ENCODE data around the gene ARMC7. TPM values are rescaled to one million over a fixed set of nuclear protein-coding genes. Genes with fewer than 3 reads are reported as not detected.

The ARMC7 gene
- polyA plus RNA-seq, 1 experiment = 6.9 TPM

GRCh38 chr17:75088465-75089417, 21.0 kb upstream of the ARMC7 start:
- CTCF ChIA-PET = interaction anchor here (1.0 to 1.4 kb wide), 8 partner anchors 9 to 42 kb away, joined by 3 to 6 read pairs (median 4); partner anchors contain the start of gene NT5C
- POLR2A ChIA-PET = interaction anchor here (0.5 to 1.3 kb wide), 3 partner anchors 8 to 113 kb away, joined by 3 to 5 read pairs (median 4); no protein-coding TSS in a partner anchor
- TF ChIP-seq, protein P1, sequence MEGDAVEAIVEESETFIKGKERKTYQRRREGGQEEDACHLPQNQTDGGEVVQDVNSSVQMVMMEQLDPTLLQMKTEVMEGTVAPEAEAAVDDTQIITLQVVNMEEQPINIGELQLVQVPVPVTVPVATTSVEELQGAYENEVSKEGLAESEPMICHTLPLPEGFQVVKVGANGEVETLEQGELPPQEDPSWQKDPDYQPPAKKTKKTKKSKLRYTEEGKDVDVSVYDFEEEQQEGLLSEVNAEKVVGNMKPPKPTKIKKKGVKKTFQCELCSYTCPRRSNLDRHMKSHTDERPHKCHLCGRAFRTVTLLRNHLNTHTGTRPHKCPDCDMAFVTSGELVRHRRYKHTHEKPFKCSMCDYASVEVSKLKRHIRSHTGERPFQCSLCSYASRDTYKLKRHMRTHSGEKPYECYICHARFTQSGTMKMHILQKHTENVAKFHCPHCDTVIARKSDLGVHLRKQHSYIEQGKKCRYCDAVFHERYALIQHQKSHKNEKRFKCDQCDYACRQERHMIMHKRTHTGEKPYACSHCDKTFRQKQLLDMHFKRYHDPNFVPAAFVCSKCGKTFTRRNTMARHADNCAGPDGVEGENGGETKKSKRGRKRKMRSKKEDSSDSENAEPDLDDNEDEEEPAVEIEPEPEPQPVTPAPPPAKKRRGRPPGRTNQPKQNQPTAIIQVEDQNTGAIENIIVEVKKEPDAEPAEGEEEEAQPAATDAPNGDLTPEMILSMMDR (IDR thresholded peaks at IDR 0.05; ENCODE audit: insufficient read depth, low read depth, low read length) = 0 out of 2 replicates have a peak, but pooled peaks have one; percentile 8

GRCh38 chr17:75090871-75091854, 18.6 kb upstream of the ARMC7 start:
- Histone ChIP-seq H3K36me3 (ENCODE audit: control insufficient read depth, insufficient read depth, low read length) (no peaks in the 10 kb centered on the region), H3K27me3 (ENCODE audit: control insufficient read depth, insufficient read depth, low read length) (no peaks in the 10 kb centered on the region), H3K4me3 (ENCODE audit: low read depth, low read length) (no peak overlapping the region)
- ChIA-PET CTCF (interaction anchor here (0.8 to 1.7 kb wide), 10 partner anchors 10 to 130 kb away, joined by 3 to 7 read pairs (median 3); partner anchors contain the start of gene NT5C), POLR2A (interaction anchor here (0.7 kb wide), 1 partner anchor 18 kb away, joined by 3 read pairs; no protein-coding TSS in a partner anchor)
- no peak for DNase-seq (ENCODE audit: low read depth)
- TF ChIP-seq, protein P1 (IDR thresholded peaks at IDR 0.05; ENCODE audit: insufficient read depth, low read depth, low read length) = no peak

More at GRCh38 chr17:75088465-75089417, 21.0 kb upstream of the ARMC7 start:
- no peaks in the 10 kb centered on the region for H3K36me3 ChIP-seq (ENCODE audit: control insufficient read depth, insufficient read depth, low read length)
- DNase-seq (ENCODE audit: low read depth) = no peak
- H3K27me3 ChIP-seq (ENCODE audit: control insufficient read depth, insufficient read depth, low read length) = no peaks in the 10 kb centered on the region
- H3K4me3 ChIP-seq (ENCODE audit: low read depth, low read length) = peak overlapping the region; percentile 69

DNA sequence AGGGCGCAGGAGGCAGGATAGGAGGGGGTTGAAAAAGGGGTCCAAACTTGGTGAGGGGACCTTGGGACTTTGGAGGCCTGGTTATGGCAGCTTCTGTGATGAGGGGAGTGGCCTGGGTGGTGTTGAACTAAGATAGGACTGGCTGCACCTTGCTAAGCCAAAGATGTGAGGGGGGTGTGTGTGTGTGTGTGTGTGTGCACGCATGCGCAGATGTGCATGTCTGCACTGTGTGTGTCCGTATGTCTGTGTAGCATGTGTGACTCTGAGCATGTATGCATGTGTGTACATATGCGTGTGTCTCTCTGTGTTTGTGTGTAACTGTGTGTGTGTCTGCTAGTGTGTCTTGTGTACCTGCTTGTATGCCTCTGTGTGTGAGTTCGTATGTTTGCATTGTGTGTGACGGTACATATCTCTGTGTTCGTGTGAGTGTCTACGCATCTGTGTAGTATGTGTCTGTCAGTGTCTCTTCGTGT, 17.9 kb upstream of the ARMC7 start:
- TF ChIP-seq, protein P1 (IDR thresholded peaks at IDR 0.05; ENCODE audit: insufficient read depth, low read depth, low read length) = no peak
- POLR2A ChIA-PET = no interaction called here
- DNase-seq (ENCODE audit: low read depth) = no peak
- no peaks in the 10 kb centered on the region for H3K27me3 ChIP-seq (ENCODE audit: control insufficient read depth, insufficient read depth, low read length)
- H3K36me3 ChIP-seq (ENCODE audit: control insufficient read depth, insufficient read depth, low read length) = no peaks in the 10 kb centered on the region
- CTCF ChIA-PET = interaction anchor here (0.8 to 1.7 kb wide), 8 partner anchors 10 to 131 kb away, joined by 3 to 7 read pairs (median 3); partner anchors contain the start of gene NT5C
- H3K4me3 ChIP-seq (ENCODE audit: low read depth, low read length) = no peak overlapping the region

GRCh38 chr17:75093548-75094158, 16.1 kb upstream of the ARMC7 start:
- TF ChIP-seq, protein P1 (IDR thresholded peaks at IDR 0.05; ENCODE audit: insufficient read depth, low read depth, low read length) = no peak
- no peaks in the 10 kb centered on the region for H3K27me3 ChIP-seq (ENCODE audit: control insufficient read depth, insufficient read depth, low read length)
- ChIA-PET POLR2A (no interaction called here), CTCF (interaction anchor here (1.0 to 4.5 kb wide), 4 partner anchors 12 to 25 kb away, joined by 3 to 24 read pairs (median 8); no protein-coding TSS in a partner anchor)
- DNase-seq (ENCODE audit: low read depth) = no peak
- H3K4me3 ChIP-seq (ENCODE audit: low read depth, low read length) = no peak overlapping the region
- peaks cover 3% of the 10 kb centered on the region for H3K36me3 ChIP-seq (ENCODE audit: control insufficient read depth, insufficient read depth, low read length)
